Effector CD4-positive, alpha-beta T cell (primary cell): ENCODE measurements around the gene ANTKMT.

Experiments
- DNase-seq: peaks from one replicate; pipeline ENCODE4 v3.0.0-alpha.2; 2020
- total RNA-seq: gene quantifications from one replicate; lab custom pipeline; 2026; lab: John Stamatoyannopoulos, UW

ANTKMT gene
- 14.8 reads per million, percentile 40 among the genes with 10 or more reads in this experiment for total RNA-seq

DNA sequence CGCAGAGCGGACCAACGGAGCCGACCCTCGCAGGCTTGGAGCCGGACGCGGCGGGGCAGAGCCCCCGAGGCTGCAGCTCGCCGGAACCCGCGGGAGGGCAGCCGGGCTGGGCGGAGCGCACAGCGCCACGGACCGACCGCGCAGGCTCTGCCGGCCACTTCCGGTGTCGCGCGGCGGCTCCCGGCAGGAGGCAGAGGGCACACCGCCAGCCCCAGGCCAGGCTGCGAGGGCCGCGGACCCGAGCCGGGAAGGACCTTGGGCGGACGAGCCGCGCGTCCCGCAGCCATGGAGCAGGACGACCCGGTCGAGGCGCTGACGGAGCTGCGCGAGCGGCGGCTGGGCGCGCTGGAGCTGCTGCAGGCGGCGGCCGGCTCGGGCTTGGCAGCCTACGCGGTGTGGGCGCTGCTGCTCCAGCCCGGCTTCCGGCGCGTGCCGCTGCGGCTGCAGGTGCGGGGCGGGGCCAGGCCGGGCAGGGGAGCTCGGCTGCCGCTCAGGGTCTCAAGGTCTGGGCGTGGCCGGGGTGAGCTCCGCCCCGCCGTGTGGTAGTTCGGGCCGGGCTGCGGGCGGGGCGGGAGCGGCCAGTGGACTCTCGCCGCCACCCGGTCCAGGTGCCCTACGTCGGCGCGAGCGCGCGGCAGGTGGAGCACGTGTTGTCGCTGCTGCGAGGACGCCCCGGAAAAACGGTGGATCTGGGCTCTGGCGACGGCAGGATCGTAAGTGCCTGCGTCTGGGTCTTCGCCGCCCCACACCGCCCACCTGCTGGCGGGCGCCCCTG lies at the start of gene ANTKMT:
ANTKMT (plus strand) TSS at position 157 of the 775 bp plus-strand sequence; CDS start at position 286, 129 bp downstream.
- peak; percentile 58 for DNase-seq

DNA sequence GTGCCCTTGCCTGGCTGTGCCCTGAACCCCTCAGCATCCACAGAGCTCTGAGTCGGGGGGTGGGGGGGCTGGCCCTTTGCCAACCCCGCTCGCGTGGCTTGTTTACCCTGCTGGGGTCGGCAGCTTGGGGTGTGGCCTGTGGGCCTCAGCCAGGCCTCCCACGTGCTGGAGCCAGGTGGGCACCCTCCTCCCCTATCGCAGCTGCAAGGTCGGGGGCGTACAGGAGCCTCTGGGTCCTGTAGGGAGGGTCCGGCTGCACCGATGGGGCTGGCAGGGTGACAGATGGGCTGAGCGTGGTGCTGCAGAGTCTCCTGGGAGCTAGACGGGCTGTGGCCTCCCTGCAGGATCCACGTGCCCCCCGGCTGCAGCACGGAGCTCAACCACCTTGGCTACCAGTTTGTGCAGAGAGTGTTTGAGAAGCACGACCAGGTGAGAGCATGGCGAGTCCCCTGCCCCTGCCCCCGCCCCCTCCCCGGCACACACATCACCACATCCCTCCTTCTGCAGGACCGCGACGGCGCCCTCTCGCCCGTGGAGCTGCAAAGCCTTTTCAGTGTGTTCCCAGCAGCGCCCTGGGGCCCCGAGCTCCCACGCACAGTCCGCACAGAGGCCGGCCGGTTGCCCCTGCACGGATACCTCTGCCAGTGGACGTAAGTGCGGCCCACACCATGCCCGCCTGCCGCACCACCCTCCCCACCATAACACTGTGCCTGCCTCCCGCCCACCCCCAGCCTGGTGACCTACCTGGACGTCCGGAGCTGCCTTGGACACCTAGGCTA lies 49.4 kb upstream of the ANTKMT start:
- DNase-seq = no peak

- DNase-seq = no peak
These were observed 48.6 kb upstream of the ANTKMT start for GRCh38 chr16:672371-672770.

DNA sequence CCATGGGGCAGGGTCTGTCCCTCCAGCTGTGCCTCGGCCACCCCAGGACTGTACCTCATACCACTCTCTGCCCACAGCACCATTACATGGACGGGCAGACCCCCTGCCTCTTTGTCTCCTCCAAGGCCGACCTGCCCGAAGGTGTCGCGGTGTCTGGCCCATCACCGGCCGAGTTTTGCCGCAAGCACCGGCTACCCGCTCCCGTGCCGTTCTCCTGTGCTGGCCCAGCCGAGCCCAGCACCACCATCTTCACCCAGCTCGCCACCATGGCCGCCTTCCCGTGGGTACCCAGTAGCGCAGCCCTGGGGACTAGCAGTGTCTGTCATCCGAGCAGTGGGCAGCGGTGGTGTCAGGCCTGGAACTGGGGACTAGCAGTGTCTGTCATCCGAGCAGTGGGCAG lies 48.1 kb upstream of the ANTKMT start:
- DNase-seq = no peak

- no peak for DNase-seq
These were observed 47.5 kb upstream of the ANTKMT start for GRCh38 chr16:673399-673991.

- DNase-seq = no peak
These were observed 46.6 kb upstream of the ANTKMT start for GRCh38 chr16:674214-674881.

DNA sequence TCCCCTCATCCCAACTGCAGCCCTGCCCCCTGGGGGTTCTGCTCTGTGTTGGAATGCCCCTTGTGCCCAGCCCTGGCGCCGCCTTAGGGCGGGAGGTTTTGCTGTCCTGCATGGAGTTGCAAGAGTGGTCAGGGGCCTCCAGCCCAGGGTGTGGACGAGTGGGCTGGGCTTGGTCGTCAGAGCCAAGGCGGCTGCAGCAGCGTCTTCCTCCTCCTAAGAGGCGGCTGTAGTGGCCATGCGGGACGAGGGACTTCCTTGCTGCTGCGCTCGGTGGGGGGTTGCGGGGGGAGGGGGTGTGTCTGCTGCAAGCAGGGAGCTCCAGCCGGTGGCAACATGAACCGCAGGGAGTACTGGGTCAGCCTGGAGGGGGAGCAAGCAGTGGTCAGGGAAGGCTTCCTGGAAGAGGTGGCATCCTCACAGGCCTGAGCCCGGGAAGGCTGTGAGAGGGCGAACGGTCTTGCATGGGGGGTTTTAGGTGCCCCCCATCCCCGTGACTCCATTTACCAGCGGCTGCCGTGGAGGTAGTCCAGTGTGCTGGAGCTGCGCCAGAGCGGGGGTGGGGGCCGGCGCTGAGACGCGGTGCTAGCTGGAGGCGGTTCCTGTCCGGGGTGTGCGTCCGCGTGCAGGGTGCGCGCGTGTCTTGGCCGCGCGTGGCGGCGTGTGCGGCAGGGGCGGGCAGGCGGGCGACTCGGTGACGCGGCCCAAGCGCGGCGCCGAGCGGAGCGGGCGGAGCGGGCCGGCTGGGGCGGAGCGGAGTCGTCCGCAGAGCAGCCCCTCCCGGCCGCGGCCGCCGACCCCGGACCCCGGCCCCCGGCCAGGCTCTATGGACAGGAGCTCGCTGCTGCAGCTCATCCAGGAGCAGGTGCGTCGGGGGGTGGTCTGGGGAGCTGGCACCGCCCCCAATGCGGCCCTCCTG lies 45.7 kb upstream of the ANTKMT start, which contains the start of gene RHBDL1:
RHBDL1 (plus strand) TSS at position 704 of the 916 bp plus-strand sequence; CDS start at position 824, 120 bp downstream.
- DNase-seq = no peak

- no peak for DNase-seq
These were observed 44.9 kb upstream of the ANTKMT start for GRCh38 chr16:675884-676564.

DNA sequence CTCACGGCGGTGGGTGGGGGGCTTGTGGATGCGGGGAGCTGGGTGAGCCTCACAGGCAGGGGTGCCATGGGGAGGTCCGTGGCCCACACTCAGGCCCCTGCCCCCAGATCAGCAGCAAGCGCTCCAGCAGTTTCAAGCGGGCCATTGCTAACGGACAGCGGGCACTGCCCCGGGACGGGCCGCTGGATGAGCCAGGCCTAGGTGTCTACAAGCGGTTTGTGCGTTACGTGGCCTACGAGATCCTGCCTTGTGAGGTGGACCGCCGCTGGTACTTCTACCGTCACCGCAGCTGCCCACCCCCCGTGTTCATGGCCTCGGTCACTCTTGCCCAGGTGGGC lies 44.4 kb upstream of the ANTKMT start:
- no peak for DNase-seq

GRCh38 chr16:676913-677312 lies 44.0 kb upstream of the ANTKMT start:
- DNase-seq = no peak

- no peak for DNase-seq
These were observed 43.4 kb upstream of the ANTKMT start for GRCh38 chr16:677316-678190.

GRCh38 chr16:678209-678857 lies 42.6 kb upstream of the ANTKMT start:
- DNase-seq = no peak

GRCh38 chr16:678858-679813 lies 41.8 kb upstream of the ANTKMT start:
- peak; percentile 35 for DNase-seq

DNA sequence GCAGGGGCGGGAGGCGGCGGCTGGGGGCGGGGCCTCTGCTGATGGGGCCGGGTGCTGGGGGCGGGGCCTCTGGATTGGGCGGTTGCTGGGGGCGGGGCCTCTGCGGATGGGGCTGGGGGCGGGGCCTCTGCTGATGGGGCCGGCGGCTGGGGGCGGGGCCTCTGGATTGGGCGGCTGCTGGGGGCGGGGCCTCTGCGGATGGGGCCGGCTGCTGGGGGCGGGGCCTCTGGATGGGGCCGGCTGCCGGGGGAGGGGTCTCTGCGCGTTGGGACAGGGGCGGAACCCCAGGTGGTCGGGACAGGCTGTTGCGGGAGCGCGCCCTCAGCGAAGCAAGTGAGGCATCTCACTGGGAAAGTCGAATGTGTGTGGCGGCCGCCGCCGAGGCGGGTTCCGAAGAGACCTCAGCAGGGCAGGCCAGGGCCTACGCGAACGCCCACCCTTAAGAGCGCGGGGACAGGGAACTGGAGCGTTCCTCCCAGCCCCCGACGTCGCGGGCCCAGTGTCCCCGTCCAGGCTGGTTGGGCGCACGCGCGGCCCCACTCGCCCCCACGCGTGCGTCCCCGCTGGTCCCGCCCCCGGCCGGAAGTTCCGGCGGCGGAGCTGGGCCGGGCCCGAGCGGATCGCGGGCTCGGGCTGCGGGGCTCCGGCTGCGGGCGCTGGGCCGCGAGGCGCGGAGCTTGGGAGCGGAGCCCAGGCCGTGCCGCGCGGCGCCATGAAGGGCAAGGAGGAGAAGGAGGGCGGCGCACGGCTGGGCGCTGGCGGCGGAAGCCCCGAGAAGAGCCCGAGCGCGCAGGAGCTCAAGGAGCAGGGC lies 40.9 kb upstream of the ANTKMT start, which contains the start of gene STUB1:
STUB1 (plus strand) TSS at position 597 of the 811 bp plus-strand sequence; CDS start at position 713, 116 bp downstream.
- peak; percentile 84 for DNase-seq

DNA sequence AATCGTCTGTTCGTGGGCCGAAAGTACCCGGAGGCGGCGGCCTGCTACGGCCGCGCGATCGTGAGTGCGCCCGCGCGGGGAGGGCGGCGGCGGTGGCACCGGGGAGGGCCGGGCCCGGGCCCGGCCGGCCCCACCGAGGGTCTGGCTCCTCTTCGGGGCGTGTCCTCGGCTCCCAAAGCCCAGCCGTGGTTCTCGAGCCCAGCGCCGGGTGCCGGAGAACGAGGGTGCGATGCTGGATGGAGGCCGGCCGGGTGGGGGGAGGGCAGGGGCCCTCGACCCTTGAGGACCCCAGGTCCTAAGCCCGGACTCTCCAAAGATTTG lies 40.4 kb upstream of the ANTKMT start:
- DNase-seq = no peak

GRCh38 chr16:680967-681745 lies 39.8 kb upstream of the ANTKMT start:
- DNase-seq = no peak
